ENCODE results near the gene CDKN2C. TPM values are rescaled to one million over a fixed set of nuclear protein-coding genes. Genes with fewer than 3 reads are reported as not detected.

Gene CDKN2C
- total and polyA plus RNA-seq, 2 experiments from 2014 or later: 2.8 to 3.2 TPM

GRCh38 chr1:50971748-50972305 lies 1.8 kb downstream of the CDKN2C start:
- peaks cover 68% of the 10 kb centered on the region for H3K27me3 ChIP-seq
- TF ChIP-seq EZH2phosphoT487 (IDR thresholded peaks at IDR 0.05; ENCODE audit: low read depth, severe bottlenecking, unreplicated experiment) (no peak), EZH2 (IDR thresholded peaks at IDR 0.05; ENCODE audit: borderline replicate concordance) (no peak), CTCF (IDR thresholded peaks at IDR 0.05; ENCODE audit: poor library complexity) (no peak)
- no peaks in the 10 kb centered on the region for H4K20me1 ChIP-seq (ENCODE audit: insufficient read depth, poor library complexity, severe bottlenecking)
- H3K9me3 ChIP-seq (ENCODE audit: low read depth): no peaks in the 10 kb centered on the region
- no peak overlapping the region for H3K4me3 ChIP-seq
- no peak overlapping the region for H3K4me2 ChIP-seq
- H3K27ac ChIP-seq: no peak overlapping the region
- H3K4me1 ChIP-seq (ENCODE audit: insufficient read depth): peaks cover 9% of the 10 kb centered on the region
- H3K9me2 ChIP-seq (replicated peaks; ENCODE audit: insufficient read depth): no peaks in the 10 kb centered on the region
- 64% methylated on average over 6 of the region's 6 CpGs for WGBS (ENCODE audit: low lambda C conversion rate, missing lambda C conversion rate)
- no peak for DNase-seq (ENCODE audit: low spot score)
- no peak overlapping the region for H2AFZ ChIP-seq
- no peaks in the 10 kb centered on the region for H3K79me2 ChIP-seq
- no peaks in the 10 kb centered on the region for H3K36me3 ChIP-seq (replicated peaks; ENCODE audit: insufficient read depth, low read depth)

GRCh38 chr1:50972766-50973165 lies 2.7 kb downstream of the CDKN2C start:
- Histone ChIP-seq H3K9me3 (ENCODE audit: low read depth) (no peaks in the 10 kb centered on the region), H3K79me2 (no peaks in the 10 kb centered on the region), H3K27me3 (peaks cover 78% of the 10 kb centered on the region), H3K4me3 (no peak overlapping the region), H3K36me3 (replicated peaks; ENCODE audit: insufficient read depth, low read depth) (no peaks in the 10 kb centered on the region), H2AFZ (no peak overlapping the region), H3K4me1 (ENCODE audit: insufficient read depth) (peaks cover 12% of the 10 kb centered on the region), H4K20me1 (ENCODE audit: insufficient read depth, poor library complexity, severe bottlenecking) (no peaks in the 10 kb centered on the region), H3K27ac (no peak overlapping the region), H3K9me2 (replicated peaks; ENCODE audit: insufficient read depth) (no peaks in the 10 kb centered on the region), H3K4me2 (no peak overlapping the region)
- TF ChIP-seq CTCF (IDR thresholded peaks at IDR 0.05; ENCODE audit: poor library complexity) (no peak), EZH2 (IDR thresholded peaks at IDR 0.05; ENCODE audit: borderline replicate concordance) (no peak), EZH2phosphoT487 (IDR thresholded peaks at IDR 0.05; ENCODE audit: low read depth, severe bottlenecking, unreplicated experiment) (no peak)
- DNase-seq (ENCODE audit: low spot score): no peak
- 48% methylated on average over 1 of the region's 1 CpG for WGBS (ENCODE audit: low lambda C conversion rate, missing lambda C conversion rate)

GRCh38 chr1:50973255-50973654 lies 3.2 kb downstream of the CDKN2C start:
- H3K4me3 ChIP-seq: no peak overlapping the region
- H3K27ac ChIP-seq: no peak overlapping the region
- no peak for TF ChIP-seq EZH2 (IDR thresholded peaks at IDR 0.05; ENCODE audit: borderline replicate concordance)
- TF ChIP-seq EZH2phosphoT487 (IDR thresholded peaks at IDR 0.05; ENCODE audit: low read depth, severe bottlenecking, unreplicated experiment): no peak
- TF ChIP-seq CTCF (IDR thresholded peaks at IDR 0.05; ENCODE audit: poor library complexity): no peak
- no peak overlapping the region for H3K4me2 ChIP-seq
- no peaks in the 10 kb centered on the region for H4K20me1 ChIP-seq (ENCODE audit: insufficient read depth, poor library complexity, severe bottlenecking)
- DNase-seq (ENCODE audit: low spot score): no peak
- no peaks in the 10 kb centered on the region for H3K9me2 ChIP-seq (replicated peaks; ENCODE audit: insufficient read depth)
- H3K27me3 ChIP-seq: peaks cover 80% of the 10 kb centered on the region
- no peaks in the 10 kb centered on the region for H3K36me3 ChIP-seq (replicated peaks; ENCODE audit: insufficient read depth, low read depth)
- no peaks in the 10 kb centered on the region for H3K79me2 ChIP-seq
- 58% methylated on average over 1 of the region's 1 CpG for WGBS (ENCODE audit: low lambda C conversion rate, missing lambda C conversion rate)
- H3K4me1 ChIP-seq (ENCODE audit: insufficient read depth): peaks cover 12% of the 10 kb centered on the region
- no peaks in the 10 kb centered on the region for H3K9me3 ChIP-seq (ENCODE audit: low read depth)
- no peak overlapping the region for H2AFZ ChIP-seq
